Activated CD4-positive, alpha-beta memory T cell treated with anti-CD3 and anti-CD28 coated beads, Interleukin-2, amount 10 ng/mL, durations not matched to agents 7 days and 5 days (primary cell): ENCODE measurements around the gene TRAPPC3L. TPM values are rescaled to one million over a fixed set of nuclear protein-coding genes. Genes with fewer than 3 reads are reported as not detected.

ENCODE experiments used
- CTCF ChIA-PET: fragments of 350-600 bp; sonication (Branson Sonifier 250); formaldehyde crosslinking; loops from one replicate; lab custom pipeline; 2021; ENCODE audit warnings: antibody characterized with exemption, inconsistent platforms; lab: Charles Lee
- POLR2A ChIA-PET: fragments of 350-600 bp; sonication (Branson Sonifier 250); formaldehyde crosslinking; loops from one replicate; lab custom pipeline; 2021; ENCODE audit warnings: antibody characterized with exemption; lab: Charles Lee
- DNase-seq: peaks from one replicate; pipeline ENCODE4 v3.0.0-alpha.2; 2020
- H3K27ac Mint-ChIP-seq: one replicate; pipeline ENCODE4 v1.8.0; 2021; ENCODE audit warnings: mild to moderate bottlenecking, mixed read lengths
- H3K27me3 Mint-ChIP-seq: one replicate; pipeline ENCODE4 v1.8.0; 2021; ENCODE audit warnings: mixed read lengths
- H3K36me3 Mint-ChIP-seq: one replicate; pipeline ENCODE4 v1.8.0; 2021; ENCODE audit warnings: low read depth, mixed read lengths
- H3K4me1 Mint-ChIP-seq: one replicate; pipeline ENCODE4 v1.8.0; 2021; ENCODE audit warnings: mixed read lengths
- H3K4me3 Mint-ChIP-seq: one replicate; pipeline ENCODE4 v1.8.0; 2021; ENCODE audit warnings: mild to moderate bottlenecking, mixed read lengths
- H3K9me3 Mint-ChIP-seq: one replicate; pipeline ENCODE4 v1.8.0; 2021; ENCODE audit warnings: mixed read lengths
- total RNA-seq, 2 experiments: library from RNA; stranded (reverse); gene quantifications; one replicate each; pipeline ENCODE4 v1.2.3, GENCODE V29; 2021

TRAPPC3L gene
- total RNA-seq, 2 experiments from 2014 or later, result not detected

- no peaks in the 10 kb centered on the region for H3K36me3 Mint-ChIP-seq
- H3K27ac Mint-ChIP-seq, result no peak overlapping the region
- no peak overlapping the region for H3K4me3 Mint-ChIP-seq
- ChIA-PET POLR2A (no interaction called here), CTCF (no interaction called here)
- H3K4me1 Mint-ChIP-seq, result peaks cover 27% of the 10 kb centered on the region
- peaks cover 25% of the 10 kb centered on the region for H3K27me3 Mint-ChIP-seq
- H3K9me3 Mint-ChIP-seq, result no peaks in the 10 kb centered on the region
- DNase-seq, result no peak
These were observed 72.8 kb downstream of the TRAPPC3L start for GRCh38 chr6:116472706-116473105.

- DNase-seq, result no peak
- peaks cover 33% of the 10 kb centered on the region for H3K4me1 Mint-ChIP-seq
- H3K27ac Mint-ChIP-seq, result no peak overlapping the region
- CTCF ChIA-PET, result no interaction called here
- no peaks in the 10 kb centered on the region for H3K9me3 Mint-ChIP-seq
- H3K27me3 Mint-ChIP-seq, result peaks cover 21% of the 10 kb centered on the region
- no peaks in the 10 kb centered on the region for H3K36me3 Mint-ChIP-seq
- H3K4me3 Mint-ChIP-seq, result no peak overlapping the region
- POLR2A ChIA-PET, result no interaction called here
These were observed 74.0 kb downstream of the TRAPPC3L start for GRCh38 chr6:116471531-116471930.

GRCh38 chr6:116468293-116468692 is 77.2 kb downstream of the TRAPPC3L start:
- H3K9me3 Mint-ChIP-seq, result no peaks in the 10 kb centered on the region
- CTCF ChIA-PET, result no interaction called here
- H3K36me3 Mint-ChIP-seq, result peaks cover under 1% of the 10 kb centered on the region
- no peak for DNase-seq
- POLR2A ChIA-PET, result no interaction called here
- peaks cover 29% of the 10 kb centered on the region for H3K4me1 Mint-ChIP-seq
- H3K27ac Mint-ChIP-seq, result no peak overlapping the region
- peaks cover 29% of the 10 kb centered on the region for H3K27me3 Mint-ChIP-seq
- H3K4me3 Mint-ChIP-seq, result no peak overlapping the region

- Mint-ChIP-seq H3K4me3 (no peak overlapping the region), H3K27ac (no peak overlapping the region), H3K27me3 (peaks cover 35% of the 10 kb centered on the region), H3K9me3 (no peaks in the 10 kb centered on the region), H3K36me3 (peaks cover 7% of the 10 kb centered on the region), H3K4me1 (peaks cover 36% of the 10 kb centered on the region)
- POLR2A ChIA-PET, result no interaction called here
- CTCF ChIA-PET, result no interaction called here
- DNase-seq, result no peak
These were observed 78.0 kb downstream of the TRAPPC3L start for GRCh38 chr6:116467514-116467913.

- H3K4me3 Mint-ChIP-seq, result no peak overlapping the region
- DNase-seq, result no peak
- POLR2A ChIA-PET, result no interaction called here
- peaks cover 38% of the 10 kb centered on the region for H3K27me3 Mint-ChIP-seq
- H3K9me3 Mint-ChIP-seq, result no peaks in the 10 kb centered on the region
- CTCF ChIA-PET, result no interaction called here
- H3K27ac Mint-ChIP-seq, result no peak overlapping the region
- peaks cover 9% of the 10 kb centered on the region for H3K36me3 Mint-ChIP-seq
- peaks cover 38% of the 10 kb centered on the region for H3K4me1 Mint-ChIP-seq
These were observed 78.4 kb downstream of the TRAPPC3L start for GRCh38 chr6:116467096-116467495.

GRCh38 chr6:116465246-116465645 is 80.2 kb downstream of the TRAPPC3L start:
- no peak for DNase-seq
- POLR2A ChIA-PET, result no interaction called here
- H3K27ac Mint-ChIP-seq, result no peak overlapping the region
- H3K27me3 Mint-ChIP-seq, result peaks cover 36% of the 10 kb centered on the region
- H3K9me3 Mint-ChIP-seq, result no peaks in the 10 kb centered on the region
- H3K36me3 Mint-ChIP-seq, result peaks cover 9% of the 10 kb centered on the region
- CTCF ChIA-PET, result interaction anchor here (1.3 kb wide), 2 partner anchors 9 to 20 kb away, joined by 4 read pairs; no protein-coding TSS in a partner anchor
- H3K4me1 Mint-ChIP-seq, result peaks cover 50% of the 10 kb centered on the region
- no peak overlapping the region for H3K4me3 Mint-ChIP-seq

DNA sequence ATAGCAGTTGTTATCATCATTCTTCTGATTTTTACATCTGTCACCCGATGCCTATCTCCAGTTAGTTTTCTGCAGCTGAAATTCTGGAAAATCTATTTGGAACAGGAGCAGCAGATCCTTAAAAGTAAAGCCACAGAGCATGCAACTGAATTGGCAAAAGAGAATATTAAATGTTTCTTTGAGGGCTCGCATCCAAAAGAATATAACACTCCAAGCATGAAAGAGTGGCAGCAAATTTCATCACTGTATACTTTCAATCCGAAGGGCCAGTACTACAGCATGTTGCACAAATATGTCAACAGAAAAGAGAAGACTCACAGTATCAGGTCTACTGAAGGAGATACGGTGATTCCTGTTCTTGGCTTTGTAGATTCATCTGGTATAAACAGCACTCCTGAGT is 82.2 kb downstream of the TRAPPC3L start:
- peaks cover 9% of the 10 kb centered on the region for H3K36me3 Mint-ChIP-seq
- CTCF ChIA-PET, result interaction anchor here (1.0 kb wide), 1 partner anchor 170 kb away, joined by 3 read pairs; no protein-coding TSS in a partner anchor

DNA sequence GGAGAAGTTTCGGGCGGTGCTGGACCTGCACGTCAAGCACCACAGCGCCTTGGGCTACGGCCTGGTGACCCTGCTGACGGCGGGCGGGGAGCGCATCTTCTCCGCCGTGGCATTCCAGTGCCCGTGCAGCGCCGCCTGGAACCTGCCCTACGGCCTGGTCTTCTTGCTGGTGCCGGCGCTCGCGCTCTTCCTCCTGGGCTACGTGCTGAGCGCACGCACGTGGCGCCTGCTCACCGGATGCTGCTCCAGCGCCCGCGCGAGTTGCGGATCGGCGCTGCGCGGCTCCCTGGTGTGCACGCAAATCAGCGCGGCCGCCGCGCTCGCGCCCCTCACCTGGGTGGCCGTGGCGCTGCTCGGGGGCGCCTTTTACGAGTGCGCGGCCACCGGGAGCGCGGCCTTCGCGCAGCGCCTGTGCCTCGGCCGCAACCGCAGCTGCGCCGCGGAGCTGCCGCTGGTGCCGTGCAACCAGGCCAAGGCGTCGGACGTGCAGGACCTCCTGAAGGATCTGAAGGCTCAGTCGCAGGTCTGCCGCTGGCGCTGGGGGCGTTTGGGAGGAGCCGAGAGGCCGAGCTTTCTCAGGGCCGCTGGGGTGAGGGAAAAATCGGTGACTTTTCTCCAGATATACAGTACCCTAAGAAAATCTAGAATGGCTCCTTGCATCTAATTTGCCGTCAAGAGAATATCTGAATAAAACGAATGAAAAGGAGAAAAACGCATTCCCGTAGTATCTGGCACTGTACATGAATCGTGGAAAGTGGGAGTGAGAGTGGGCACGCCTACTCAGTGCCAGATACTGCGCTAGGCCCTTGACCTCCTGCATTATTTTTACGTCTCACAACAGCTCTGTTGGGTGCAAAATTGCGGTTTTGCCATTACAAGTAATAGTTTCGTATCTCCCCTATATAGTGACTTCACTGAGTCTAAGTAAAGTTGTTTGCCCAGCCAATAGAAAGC is 83.3 kb downstream of the TRAPPC3L start:
- H3K27me3 Mint-ChIP-seq, result peaks cover 31% of the 10 kb centered on the region
- CTCF ChIA-PET, result no interaction called here
- no peak overlapping the region for H3K27ac Mint-ChIP-seq
- DNase-seq, result peak; percentile 63
- no peaks in the 10 kb centered on the region for H3K9me3 Mint-ChIP-seq
- H3K36me3 Mint-ChIP-seq, result peaks cover 9% of the 10 kb centered on the region
- H3K4me1 Mint-ChIP-seq, result peaks cover 68% of the 10 kb centered on the region
- POLR2A ChIA-PET, result interaction anchor here (1.0 to 1.1 kb wide), 2 partner anchors 10 to 362 kb away, joined by 3 read pairs; partner anchors contain the start of gene NT5DC1
- peak overlapping the region; percentile 62 for H3K4me3 Mint-ChIP-seq

More for the DNA sequence above, 82.2 kb downstream of the TRAPPC3L start:
- Mint-ChIP-seq H3K9me3 (no peaks in the 10 kb centered on the region), H3K4me3 (no peak overlapping the region), H3K27ac (no peak overlapping the region), H3K27me3 (peaks cover 33% of the 10 kb centered on the region), H3K4me1 (peaks cover 64% of the 10 kb centered on the region)
- no peak for DNase-seq
- POLR2A ChIA-PET, result no interaction called here

- H3K27me3 Mint-ChIP-seq, result peaks cover 31% of the 10 kb centered on the region
- no peak for DNase-seq
- peaks cover 69% of the 10 kb centered on the region for H3K4me1 Mint-ChIP-seq
- no peaks in the 10 kb centered on the region for H3K9me3 Mint-ChIP-seq
- ChIA-PET POLR2A (interaction anchor here (1.0 to 1.1 kb wide), 2 partner anchors 9 to 361 kb away, joined by 3 read pairs; partner anchors contain the start of gene NT5DC1), CTCF (interaction anchor here (1.1 kb wide), 1 partner anchor 16 kb away, joined by 3 read pairs; no protein-coding TSS in a partner anchor)
- H3K4me3 Mint-ChIP-seq, result peak within 1 kb of the TSS; percentile 62
- peaks cover 9% of the 10 kb centered on the region for H3K36me3 Mint-ChIP-seq
- H3K27ac Mint-ChIP-seq, result no peak within 1 kb of the TSS
These were observed 84.1 kb downstream of the TRAPPC3L start, which contains the start of gene CALHM6 for GRCh38 chr6:116461331-116461931. CALHM6 (plus strand) TSS chr6:116461375; CDS start chr6:116461930, 555 bp downstream.

DNA sequence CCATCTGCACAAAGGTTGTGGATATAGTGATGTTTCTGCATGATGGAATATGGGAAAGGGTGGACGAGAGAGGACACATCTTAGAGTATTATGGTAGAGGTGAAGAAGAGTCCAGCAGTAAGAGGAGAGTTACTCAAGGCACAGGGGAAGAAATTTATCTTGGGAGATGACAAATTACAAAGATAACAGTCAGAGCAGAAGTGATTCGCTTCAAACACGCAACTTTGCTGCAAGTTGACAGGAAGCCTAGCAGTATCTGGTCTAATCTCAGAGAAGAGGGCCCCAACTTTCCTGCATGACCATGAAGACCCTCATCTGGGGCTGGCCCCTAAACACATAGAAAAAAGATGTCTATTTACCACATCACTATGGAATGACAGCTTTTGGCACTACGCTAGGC is 85.6 kb downstream of the TRAPPC3L start:
- H3K4me1 Mint-ChIP-seq, result peaks cover 66% of the 10 kb centered on the region
- ChIA-PET POLR2A (no interaction called here), CTCF (no interaction called here)
- H3K9me3 Mint-ChIP-seq, result no peaks in the 10 kb centered on the region
- peaks cover 29% of the 10 kb centered on the region for H3K27me3 Mint-ChIP-seq
- no peak overlapping the region for H3K4me3 Mint-ChIP-seq
- H3K27ac Mint-ChIP-seq, result no peak overlapping the region
- H3K36me3 Mint-ChIP-seq, result peaks cover 9% of the 10 kb centered on the region
- no peak for DNase-seq

DNA sequence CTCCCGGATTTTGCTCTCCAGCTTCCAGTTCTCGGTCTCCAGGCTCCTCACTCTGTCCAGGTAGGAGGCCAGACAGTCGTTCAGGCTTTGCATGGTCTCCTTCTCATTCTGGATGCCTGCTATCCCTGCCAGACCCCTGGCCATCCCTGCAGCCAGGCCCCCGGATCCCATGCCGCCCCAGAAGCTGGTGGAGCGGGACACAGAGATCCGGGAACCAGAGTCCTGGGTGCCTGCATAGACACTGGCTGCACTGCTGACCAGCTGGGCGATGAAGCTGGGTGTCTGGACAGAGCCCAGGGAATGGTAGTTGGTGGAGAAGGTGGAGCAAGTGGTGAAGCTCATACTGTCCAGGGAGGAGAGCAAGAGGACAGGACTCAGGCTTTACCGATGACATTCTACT is 87.2 kb downstream of the TRAPPC3L start:
- POLR2A ChIA-PET, result interaction anchor here (0.9 kb wide), 1 partner anchor 113 kb away, joined by 4 read pairs; the partner anchor contains the start of gene RWDD1
- H3K4me1 Mint-ChIP-seq, result peaks cover 56% of the 10 kb centered on the region

DNA sequence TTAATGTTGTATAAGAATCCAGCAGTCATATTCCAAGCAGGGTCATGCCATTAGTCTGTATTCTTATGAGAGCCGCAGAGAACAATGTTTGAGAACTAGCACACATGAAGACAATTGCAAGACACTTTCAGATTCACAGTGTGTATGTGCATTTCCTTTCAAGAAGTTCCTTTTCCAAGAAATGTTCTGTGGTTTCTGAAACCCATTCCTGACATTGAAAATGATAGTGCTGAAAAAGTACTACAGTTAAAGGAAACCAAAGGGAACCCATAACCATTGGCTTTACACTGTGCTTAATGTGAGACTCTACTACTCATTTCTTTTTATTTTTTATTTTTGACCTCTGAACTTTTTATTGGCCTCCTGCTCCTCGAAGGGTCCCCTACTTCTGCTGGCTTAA is 88.6 kb downstream of the TRAPPC3L start:
- POLR2A ChIA-PET, result no interaction called here
- no peaks in the 10 kb centered on the region for H3K9me3 Mint-ChIP-seq
- no peak for DNase-seq
- H3K27me3 Mint-ChIP-seq, result peaks cover 20% of the 10 kb centered on the region
- H3K27ac Mint-ChIP-seq, result no peak overlapping the region
- no peaks in the 10 kb centered on the region for H3K36me3 Mint-ChIP-seq
- no peak overlapping the region for H3K4me3 Mint-ChIP-seq
- CTCF ChIA-PET, result interaction anchor here (1.2 kb wide), 1 partner anchor 12 kb away, joined by 3 read pairs; no protein-coding TSS in a partner anchor
- peaks cover 46% of the 10 kb centered on the region for H3K4me1 Mint-ChIP-seq

More for the DNA sequence above, 87.2 kb downstream of the TRAPPC3L start:
- no peaks in the 10 kb centered on the region for H3K9me3 Mint-ChIP-seq
- peaks cover 8% of the 10 kb centered on the region for H3K36me3 Mint-ChIP-seq
- peaks cover 30% of the 10 kb centered on the region for H3K27me3 Mint-ChIP-seq
- DNase-seq, result no peak
- CTCF ChIA-PET, result interaction anchor here (1.2 kb wide), 1 partner anchor 14 kb away, joined by 3 read pairs; no protein-coding TSS in a partner anchor
- no peak overlapping the region for H3K4me3 Mint-ChIP-seq
- no peak overlapping the region for H3K27ac Mint-ChIP-seq

GRCh38 chr6:116456106-116456505 is 89.4 kb downstream of the TRAPPC3L start:
- Mint-ChIP-seq H3K4me3 (no peak overlapping the region), H3K4me1 (peaks cover 43% of the 10 kb centered on the region), H3K36me3 (no peaks in the 10 kb centered on the region), H3K9me3 (no peaks in the 10 kb centered on the region), H3K27me3 (peaks cover 15% of the 10 kb centered on the region), H3K27ac (no peak overlapping the region)
- ChIA-PET POLR2A (no interaction called here), CTCF (no interaction called here)
- DNase-seq, result no peak
